Kidney epithelial cell (primary cell): Measurements from ENCODE around the gene AP5B1. TPM values are rescaled to one million over a fixed set of nuclear protein-coding genes. Genes with fewer than 3 reads are reported as not detected.
"Not testable (repeated sequence)": the region's sequence is repeated elsewhere in the genome, so short reads cannot be mapped to it uniquely, and the experiment has no call there.

Experiments
- DNase-seq: peaks from one replicate; pipeline ENCODE4 v3.0.0-alpha.2; 2010; ENCODE audit warnings: low read depth
- H3K27me3 ChIP-seq: 2 replicates; pipeline ENCODE4 v1.6.0; 2011; ENCODE audit warnings: low read length; ENCODE audit not compliant: control insufficient read depth, insufficient read depth
- H3K36me3 ChIP-seq: 2 replicates; pipeline ENCODE4 v1.5.1; 2011; ENCODE audit warnings: low read length; ENCODE audit not compliant: control insufficient read depth, insufficient read depth
- H3K4me3 ChIP-seq: 2 replicates; pipeline ENCODE4 v1.5.1; 2011; ENCODE audit warnings: low read depth, mild to moderate bottlenecking, control low read depth, low read length
- CTCF ChIP-seq: IDR thresholded peaks from 2 replicates; pipeline ENCODE4 v1.5.1; 2011; ENCODE audit warnings: mild to moderate bottlenecking, moderate library complexity, low read length, control low read depth, inconsistent platforms; ENCODE audit not compliant: insufficient read depth, poor library complexity, severe bottlenecking
- total RNA-seq: library from RNA; depleted of rRNA; stranded (reverse); fragments of >200 nt; gene quantifications from 2 replicates; pipeline ENCODE4 v1.2.3, GENCODE V29; 2015

AP5B1 gene
- total RNA-seq, 1 donor from 2014 or later, result 21.7 TPM

- peaks cover 4% of the 10 kb centered on the region for H3K27me3 ChIP-seq
- no peaks in the 10 kb centered on the region for H3K36me3 ChIP-seq
- DNase-seq, result no peak
- H3K4me3 ChIP-seq, result no peak overlapping the region
- TF ChIP-seq CTCF, result no peak
Measured at GRCh38 chr11:65743681-65744025, 37.1 kb downstream of the AP5B1 start.

GRCh38 chr11:65742353-65742752 lies 38.4 kb downstream of the AP5B1 start:
- no peak for TF ChIP-seq CTCF
- no peak overlapping the region for H3K4me3 ChIP-seq
- no peak for DNase-seq

GRCh38 chr11:65741185-65741584 lies 39.6 kb downstream of the AP5B1 start:
- no peak for TF ChIP-seq CTCF
- no peaks in the 10 kb centered on the region for H3K36me3 ChIP-seq

More at GRCh38 chr11:65742353-65742752, 38.4 kb downstream of the AP5B1 start:
- Histone ChIP-seq H3K27me3 (peaks cover 4% of the 10 kb centered on the region), H3K36me3 (no peaks in the 10 kb centered on the region)

GRCh38 chr11:65739022-65739421 lies 41.8 kb downstream of the AP5B1 start:
- Histone ChIP-seq H3K27me3 (peaks cover 3% of the 10 kb centered on the region), H3K36me3 (no peaks in the 10 kb centered on the region), H3K4me3 (no peak overlapping the region)
- TF ChIP-seq CTCF, result no peak
- DNase-seq, result no peak

More at GRCh38 chr11:65741185-65741584, 39.6 kb downstream of the AP5B1 start:
- DNase-seq, result no peak
- H3K4me3 ChIP-seq, result no peak overlapping the region
- H3K27me3 ChIP-seq, result peaks cover 4% of the 10 kb centered on the region

GRCh38 chr11:65736810-65737209 lies 44.0 kb downstream of the AP5B1 start:
- no peak for TF ChIP-seq CTCF
- H3K27me3 ChIP-seq, result no peaks in the 10 kb centered on the region
- H3K4me3 ChIP-seq, result no peak overlapping the region
- DNase-seq, result no peak
- no peaks in the 10 kb centered on the region for H3K36me3 ChIP-seq

GRCh38 chr11:65735111-65735510 lies 45.7 kb downstream of the AP5B1 start:
- not testable (repeated sequence) for H3K36me3 ChIP-seq, DNase-seq, H3K4me3 ChIP-seq, H3K27me3 ChIP-seq

- Histone ChIP-seq H3K27me3 (no peaks in the 10 kb centered on the region), H3K4me3 (no peak overlapping the region), H3K36me3 (no peaks in the 10 kb centered on the region)
- DNase-seq, result no peak
- TF ChIP-seq CTCF, result no peak
Measured at GRCh38 chr11:65730461-65730860, 50.3 kb downstream of the AP5B1 start.
